BLaER1 treated with 17β-estradiol and CSF1 and Interleukin-3, amounts not matched to agents 10 nM and 100 nM (cell line): ENCODE data around the gene AATF.

Experiments
- H3K27ac ChIP-seq, 11 experiments: shearing (Covaris generic); formaldehyde crosslinking; 2 replicates each; pipeline ENCODE4 v1.8.1; 2022
- H3K27me3 ChIP-seq, 11 experiments: shearing (Covaris generic); formaldehyde crosslinking; 2 replicates each; pipeline ENCODE4 v1.8.1; 2022
- H3K36me3 ChIP-seq, 11 experiments: shearing (Covaris generic); formaldehyde crosslinking; 2 replicates each; pipeline ENCODE4 v1.8.1; 2022
- H3K4me1 ChIP-seq, 10 experiments: shearing (Covaris generic); formaldehyde crosslinking; 2 replicates each; pipeline ENCODE4 v1.8.1; 2022
- H3K4me2 ChIP-seq, 11 experiments: shearing (Covaris generic); formaldehyde crosslinking; 2 replicates each; pipeline ENCODE4 v1.8.1; 2022
- H3K4me3 ChIP-seq, 10 experiments: shearing (Covaris generic); formaldehyde crosslinking; 2 replicates each; pipeline ENCODE4 v1.8.1; 2022
- H3K9ac ChIP-seq, 11 experiments: shearing (Covaris generic); formaldehyde crosslinking; 2 replicates each; pipeline ENCODE4 v1.8.1; 2022
- H3K9me3 ChIP-seq, 11 experiments: shearing (Covaris generic); formaldehyde crosslinking; replicated peaks in 1 of 11; 2 replicates each; pipeline ENCODE4 v1.8.1; 2022
- H4K20me1 ChIP-seq, 11 experiments: shearing (Covaris generic); formaldehyde crosslinking; 2 replicates each; pipeline ENCODE4 v1.8.1; 2022
- Cebpa-rat ChIP-seq, 11 experiments: shearing (Covaris generic); IDR thresholded peaks; 2 replicates each; pipeline ENCODE4 v1.8.1; 2022

AATF gene

DNA sequence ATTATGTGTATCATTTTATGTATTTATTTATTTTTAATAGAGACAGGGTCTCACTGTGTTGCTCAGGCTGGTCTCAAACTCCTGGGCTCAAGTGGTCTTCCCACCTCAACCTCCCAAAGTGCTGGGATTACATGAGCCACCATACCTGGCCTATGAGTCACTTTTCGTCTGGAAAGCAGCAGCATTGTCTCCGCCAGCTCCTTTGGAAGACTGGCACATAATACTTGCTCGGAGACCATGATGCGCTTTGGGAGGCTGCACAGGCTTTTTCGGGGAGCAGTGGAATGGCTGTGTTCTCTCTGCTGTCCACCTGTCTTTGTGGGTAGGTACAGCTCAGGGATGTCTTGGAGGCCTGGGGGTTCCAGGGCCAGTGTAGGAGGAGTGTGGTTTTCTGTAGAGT, 102.2 kb downstream of the AATF start:
- no peak for TF ChIP-seq Cebpa-rat (IDR thresholded peaks at IDR 0.05)
- no peak overlapping the region for H3K27ac ChIP-seq
- no peak overlapping the region; a peak in 1 of 22 replicates for H3K9ac ChIP-seq
- peaks cover 0 to 4% (median 0%) of the 10 kb centered on the region in 10 experiments; a peak in 1 of 20 replicates for H3K4me1 ChIP-seq
- H3K4me2 ChIP-seq, result no peak overlapping the region
- peaks cover 52 to 84% (median 66%) of the 10 kb centered on the region in 11 experiments for H3K36me3 ChIP-seq
- H4K20me1 ChIP-seq, result peaks cover 4 to 68% (median 26%) of the 10 kb centered on the region in 11 experiments; a peak in 17 of 22 replicates
- H3K4me3 ChIP-seq, result no peak overlapping the region
- H3K9me3 ChIP-seq, result no peaks in the 10 kb centered on the region
- no peaks in the 10 kb centered on the region for H3K27me3 ChIP-seq

- H3K9ac ChIP-seq, result no peak overlapping the region
Observed at GRCh38 chr17:37051381-37051780, 102.6 kb downstream of the AATF start.

GRCh38 chr17:37051833-37052232, 103.1 kb downstream of the AATF start:
- Histone ChIP-seq H3K4me3 (no peak overlapping the region), H3K36me3 (peaks cover 61 to 86% (median 73%) of the 10 kb centered on the region in 11 experiments), H3K9me3 (0 out of 22 replicates have a peak, but pooled peaks cover 0 to 4% (median 0%) of the 10 kb centered on the region in 11 experiments), H3K27me3 (no peaks in the 10 kb centered on the region), H3K4me1 (peaks cover 0 to 4% (median 0%) of the 10 kb centered on the region in 10 experiments; a peak in 1 of 20 replicates), H4K20me1 (peaks cover 3 to 63% (median 20%) of the 10 kb centered on the region in 11 experiments; a peak in 15 of 22 replicates), H3K9ac (no peak overlapping the region), H3K27ac (no peak overlapping the region), H3K4me2 (no peak overlapping the region)
- TF ChIP-seq Cebpa-rat (IDR thresholded peaks at IDR 0.05), result no peak

More at GRCh38 chr17:37051381-37051780, 102.6 kb downstream of the AATF start:
- Histone ChIP-seq H3K4me1 (peaks cover 0 to 4% (median 0%) of the 10 kb centered on the region in 10 experiments; a peak in 1 of 20 replicates), H3K4me2 (no peak overlapping the region), H3K27ac (no peak overlapping the region), H3K36me3 (peaks cover 57 to 86% (median 69%) of the 10 kb centered on the region in 11 experiments), H4K20me1 (peaks cover 4 to 68% (median 24%) of the 10 kb centered on the region in 11 experiments; a peak in 16 of 22 replicates), H3K9me3 (no peaks in the 10 kb centered on the region), H3K27me3 (no peaks in the 10 kb centered on the region), H3K4me3 (no peak overlapping the region)
- TF ChIP-seq Cebpa-rat (IDR thresholded peaks at IDR 0.05), result no peak

DNA sequence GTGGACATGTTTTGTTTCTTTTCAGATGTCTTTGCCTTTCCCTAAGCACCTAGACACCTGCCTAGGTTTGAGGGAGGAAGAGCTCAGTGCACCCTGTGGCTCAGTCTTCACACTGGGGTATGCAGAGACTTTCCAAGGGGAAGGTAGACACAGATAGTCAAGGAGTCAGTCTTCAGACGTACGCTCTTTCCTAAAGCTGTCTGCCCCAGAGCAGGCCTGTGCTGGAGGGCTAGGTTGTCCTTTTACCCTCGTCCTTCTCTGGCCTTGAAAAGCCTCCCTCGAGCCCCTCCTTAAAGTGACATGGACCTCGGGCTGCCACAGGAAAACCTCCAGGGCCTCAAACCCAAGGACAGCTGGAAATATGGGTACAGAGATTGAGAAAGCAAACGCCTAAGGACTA, 103.7 kb downstream of the AATF start:
- Histone ChIP-seq H3K9ac (no peak overlapping the region), H3K36me3 (peaks cover 67 to 91% (median 79%) of the 10 kb centered on the region in 11 experiments), H3K27me3 (no peaks in the 10 kb centered on the region), H3K4me3 (no peak overlapping the region), H3K27ac (no peak overlapping the region), H4K20me1 (peaks cover 0 to 57% (median 18%) of the 10 kb centered on the region in 11 experiments; a peak in 14 of 22 replicates), H3K4me1 (peaks cover 0 to 4% (median 0%) of the 10 kb centered on the region in 10 experiments; a peak in 1 of 20 replicates), H3K4me2 (no peak overlapping the region), H3K9me3 (0 out of 22 replicates have a peak, but pooled peaks cover 0 to 4% (median 0%) of the 10 kb centered on the region in 11 experiments)
- TF ChIP-seq Cebpa-rat (IDR thresholded peaks at IDR 0.05), result no peak

- Histone ChIP-seq H3K27me3 (no peaks in the 10 kb centered on the region), H3K4me2 (no peak overlapping the region), H3K4me1 (peaks cover 0 to 4% (median 0%) of the 10 kb centered on the region in 10 experiments; a peak in 1 of 20 replicates), H3K4me3 (no peak overlapping the region), H3K27ac (no peak overlapping the region), H3K9me3 (0 out of 22 replicates have a peak, but pooled peaks cover 0 to 4% (median 0%) of the 10 kb centered on the region in 11 experiments), H3K36me3 (peaks cover 63 to 90% (median 75%) of the 10 kb centered on the region in 11 experiments), H3K9ac (no peak overlapping the region), H4K20me1 (peaks cover 0 to 38% (median 8%) of the 10 kb centered on the region in 11 experiments; a peak in 11 of 22 replicates)
- no peak for TF ChIP-seq Cebpa-rat (IDR thresholded peaks at IDR 0.05)
Observed at GRCh38 chr17:37054894-37055293, 106.1 kb downstream of the AATF start.

DNA sequence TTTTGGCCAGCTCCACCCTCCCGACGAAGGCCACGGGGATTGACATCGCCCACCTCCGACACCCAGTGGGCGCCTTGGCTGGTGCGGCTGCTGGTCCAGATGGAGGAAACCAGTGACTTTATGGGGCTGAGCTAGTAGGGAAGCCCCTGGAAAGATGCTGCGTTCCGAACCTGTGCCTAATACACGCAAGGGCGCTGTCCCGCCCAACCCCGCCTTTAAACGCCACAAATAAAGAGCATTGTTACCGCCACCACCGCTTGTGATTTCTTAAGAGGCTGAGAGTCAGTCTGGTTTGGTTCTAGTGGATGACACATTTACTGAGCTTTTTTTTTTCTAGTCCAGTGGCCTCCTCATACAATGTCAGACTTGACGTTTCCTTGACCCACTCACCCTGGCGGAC, 107.9 kb downstream of the AATF start:
- H3K27ac ChIP-seq, result no peak overlapping the region
- no peak overlapping the region for H3K4me3 ChIP-seq
- no peaks in the 10 kb centered on the region for H3K27me3 ChIP-seq
- peaks cover 0 to 4% (median 0%) of the 10 kb centered on the region in 10 experiments; a peak in 1 of 20 replicates for H3K4me1 ChIP-seq
- 0 out of 22 replicates have a peak, but pooled peaks cover 0 to 4% (median 0%) of the 10 kb centered on the region in 11 experiments for H3K9me3 ChIP-seq
- H3K4me2 ChIP-seq, result no peak overlapping the region
- peaks cover 0 to 27% (median 8%) of the 10 kb centered on the region in 11 experiments; a peak in 9 of 22 replicates for H4K20me1 ChIP-seq
- H3K9ac ChIP-seq, result no peak overlapping the region
- no peak for TF ChIP-seq Cebpa-rat (IDR thresholded peaks at IDR 0.05)
- H3K36me3 ChIP-seq, result peaks cover 48 to 73% (median 58%) of the 10 kb centered on the region in 11 experiments

DNA sequence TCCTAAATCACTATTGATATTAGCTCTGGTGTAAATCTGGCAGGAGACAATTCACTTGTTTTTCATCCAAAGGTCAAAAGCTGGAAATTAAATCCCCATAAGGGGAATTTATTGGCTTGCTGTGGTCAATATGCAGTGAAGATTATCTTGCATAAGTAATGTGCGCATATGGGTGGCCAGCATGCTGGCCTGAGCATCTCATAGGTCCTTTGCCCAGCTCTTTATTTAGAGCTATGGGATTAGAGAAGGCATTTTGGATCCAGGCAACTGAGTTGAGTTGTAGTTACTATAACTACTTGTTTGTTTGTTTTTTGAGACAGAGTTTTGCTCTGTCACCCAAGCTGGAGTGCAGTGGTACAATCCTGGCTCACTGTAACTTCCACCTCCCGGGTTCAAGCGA, 110.7 kb downstream of the AATF start:
- no peak overlapping the region for H3K4me2 ChIP-seq
- no peak for TF ChIP-seq Cebpa-rat (IDR thresholded peaks at IDR 0.05)
- H3K36me3 ChIP-seq, result peaks cover 32 to 48% (median 40%) of the 10 kb centered on the region in 11 experiments
- H3K9me3 ChIP-seq, result 0 out of 22 replicates have a peak, but pooled peaks cover 0 to 4% (median 0%) of the 10 kb centered on the region in 11 experiments
- peaks cover 0 to 8% (median 0%) of the 10 kb centered on the region in 10 experiments; a peak in 5 of 20 replicates for H3K4me1 ChIP-seq
- H3K27me3 ChIP-seq, result no peaks in the 10 kb centered on the region
- no peak overlapping the region for H3K27ac ChIP-seq
- peaks cover 0 to 15% (median 7%) of the 10 kb centered on the region in 11 experiments; a peak in 9 of 22 replicates for H4K20me1 ChIP-seq
- H3K9ac ChIP-seq, result no peak overlapping the region
- no peak overlapping the region for H3K4me3 ChIP-seq

DNA sequence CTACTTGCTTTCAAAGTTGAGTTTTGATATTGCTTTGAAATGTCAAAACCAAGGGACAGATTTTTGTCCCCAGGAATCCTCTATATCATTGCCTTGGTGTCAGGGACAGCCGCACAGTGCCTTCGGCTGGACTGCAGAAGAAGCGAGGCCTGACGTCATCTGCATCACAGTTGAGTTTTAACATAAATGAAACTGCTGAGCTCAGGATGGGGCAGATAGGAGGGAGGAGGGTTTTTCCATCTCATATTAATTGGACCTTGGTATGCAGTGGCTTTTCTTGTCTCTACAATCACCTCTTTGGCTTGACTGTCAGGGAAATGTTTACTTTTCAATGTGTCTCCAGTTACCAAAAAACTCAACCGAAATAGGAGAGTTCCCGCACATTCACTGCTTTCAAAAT, 111.3 kb downstream of the AATF start:
- Histone ChIP-seq H3K4me1 (peaks cover 0 to 12% (median 1%) of the 10 kb centered on the region in 10 experiments; a peak in 9 of 20 replicates), H3K4me2 (no peak overlapping the region), H3K36me3 (peaks cover 26 to 42% (median 34%) of the 10 kb centered on the region in 11 experiments), H4K20me1 (peaks cover 0 to 12% (median 4%) of the 10 kb centered on the region in 11 experiments; a peak in 8 of 22 replicates), H3K9me3 (0 out of 22 replicates have a peak, but pooled peaks cover 0 to 4% (median 0%) of the 10 kb centered on the region in 11 experiments), H3K4me3 (no peak overlapping the region), H3K27me3 (no peaks in the 10 kb centered on the region), H3K9ac (no peak overlapping the region), H3K27ac (no peak overlapping the region)
- TF ChIP-seq Cebpa-rat (IDR thresholded peaks at IDR 0.05), result no peak

GRCh38 chr17:37060928-37061327, 112.2 kb downstream of the AATF start:
- Histone ChIP-seq H3K9me3 (0 out of 22 replicates have a peak, but pooled peaks cover 0 to 4% (median 0%) of the 10 kb centered on the region in 11 experiments), H3K27me3 (no peaks in the 10 kb centered on the region), H4K20me1 (peaks cover 0 to 4% (median 0%) of the 10 kb centered on the region in 11 experiments; a peak in 4 of 22 replicates), H3K27ac (no peak overlapping the region), H3K9ac (no peak overlapping the region), H3K4me2 (no peak overlapping the region), H3K36me3 (peaks cover 23 to 34% (median 28%) of the 10 kb centered on the region in 11 experiments), H3K4me3 (no peak overlapping the region), H3K4me1 (peaks cover 0 to 20% (median 4%) of the 10 kb centered on the region in 10 experiments; a peak in 14 of 20 replicates)
- TF ChIP-seq Cebpa-rat (IDR thresholded peaks at IDR 0.05), result no peak
